GM15510 (cell line): ENCODE measurements around the gene LY86.

Source experiments
- POLR2A ChIP-seq: IDR thresholded peaks from 3 replicates; pipeline ENCODE4 v1.6.1; 2011; ENCODE audit warnings: borderline replicate concordance; ENCODE audit not compliant: insufficient read length; ENCODE audit errors: extremely low read depth

LY86 gene

DNA sequence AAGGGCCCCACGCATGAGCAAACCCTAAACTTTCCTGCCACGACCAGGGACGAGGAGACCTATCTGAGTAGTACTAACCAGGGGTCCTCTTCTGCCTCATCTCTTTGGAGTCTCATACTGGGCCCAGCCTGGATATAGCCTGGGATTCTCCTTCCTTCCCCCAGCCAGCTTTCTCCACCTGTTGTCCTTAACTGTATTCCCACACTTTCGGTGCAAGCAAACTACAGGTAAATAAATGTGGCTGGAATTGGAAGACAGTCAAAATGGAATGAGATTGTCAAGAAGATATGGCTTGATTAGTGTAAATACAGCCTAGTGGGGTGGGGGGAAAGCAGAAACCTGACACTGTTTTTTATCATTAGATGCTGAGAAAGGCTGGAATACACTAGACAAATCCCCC is 23.5 kb upstream of the LY86 start:
- TF ChIP-seq POLR2A, result no peak

- no peak for TF ChIP-seq POLR2A
These were observed 23.0 kb upstream of the LY86 start for GRCh38 chr6:6565488-6565887.

DNA sequence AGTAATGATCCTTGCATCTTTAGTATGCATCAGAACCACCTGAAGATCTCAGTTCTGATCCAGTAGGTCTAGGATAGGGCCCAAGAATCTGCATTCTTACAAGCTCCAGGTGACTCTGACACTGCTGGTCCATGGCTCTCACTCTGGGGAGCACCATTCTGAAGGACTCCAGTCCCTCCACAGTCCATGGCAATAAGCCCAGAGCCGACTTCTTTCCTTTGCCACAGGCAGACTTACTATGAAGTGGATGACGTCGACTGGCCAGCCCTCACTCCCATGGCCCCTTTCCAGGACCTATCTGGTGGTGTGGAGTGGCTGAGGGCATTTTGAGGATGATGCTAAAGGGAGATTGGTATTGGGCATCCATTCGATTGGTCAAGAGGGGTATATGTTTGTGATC is 21.8 kb upstream of the LY86 start:
- no peak for TF ChIP-seq POLR2A

DNA sequence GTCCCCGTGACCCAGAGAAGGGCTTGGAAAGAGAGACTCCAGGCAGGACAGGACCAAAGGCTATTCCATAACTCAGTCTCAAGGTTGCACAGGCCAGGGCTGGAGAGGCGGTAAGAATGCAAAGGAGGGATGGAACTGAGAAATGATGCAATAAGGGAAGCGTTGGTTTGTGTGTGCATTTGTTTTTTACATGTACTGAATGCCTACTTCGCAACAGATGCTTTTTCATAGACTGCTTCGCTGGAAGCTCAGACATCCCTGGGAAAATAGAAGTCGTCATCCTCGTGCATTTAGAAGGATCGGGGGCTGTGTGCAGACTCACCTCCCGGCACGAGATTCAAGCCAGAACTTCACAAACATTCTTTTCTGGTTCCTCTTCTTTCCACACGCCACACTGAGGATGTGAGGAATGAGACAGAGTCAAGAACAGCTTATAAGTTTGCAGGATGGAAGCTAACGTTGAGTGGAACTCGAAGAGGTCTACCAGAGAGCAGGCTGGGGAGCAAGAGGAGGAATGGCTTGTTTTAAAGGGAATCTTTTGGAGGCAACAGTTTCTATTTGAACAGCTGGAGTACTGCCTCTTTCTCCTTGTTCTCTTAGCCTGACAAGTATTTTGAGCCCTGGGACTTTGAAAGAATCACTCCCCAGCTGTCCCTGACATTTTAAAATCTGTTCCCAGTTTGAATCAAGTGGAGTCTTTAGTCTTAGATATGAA is 19.3 kb upstream of the LY86 start:
- TF ChIP-seq POLR2A, result no peak

GRCh38 chr6:6569811-6570164 is 18.7 kb upstream of the LY86 start:
- TF ChIP-seq POLR2A, result no peak

DNA sequence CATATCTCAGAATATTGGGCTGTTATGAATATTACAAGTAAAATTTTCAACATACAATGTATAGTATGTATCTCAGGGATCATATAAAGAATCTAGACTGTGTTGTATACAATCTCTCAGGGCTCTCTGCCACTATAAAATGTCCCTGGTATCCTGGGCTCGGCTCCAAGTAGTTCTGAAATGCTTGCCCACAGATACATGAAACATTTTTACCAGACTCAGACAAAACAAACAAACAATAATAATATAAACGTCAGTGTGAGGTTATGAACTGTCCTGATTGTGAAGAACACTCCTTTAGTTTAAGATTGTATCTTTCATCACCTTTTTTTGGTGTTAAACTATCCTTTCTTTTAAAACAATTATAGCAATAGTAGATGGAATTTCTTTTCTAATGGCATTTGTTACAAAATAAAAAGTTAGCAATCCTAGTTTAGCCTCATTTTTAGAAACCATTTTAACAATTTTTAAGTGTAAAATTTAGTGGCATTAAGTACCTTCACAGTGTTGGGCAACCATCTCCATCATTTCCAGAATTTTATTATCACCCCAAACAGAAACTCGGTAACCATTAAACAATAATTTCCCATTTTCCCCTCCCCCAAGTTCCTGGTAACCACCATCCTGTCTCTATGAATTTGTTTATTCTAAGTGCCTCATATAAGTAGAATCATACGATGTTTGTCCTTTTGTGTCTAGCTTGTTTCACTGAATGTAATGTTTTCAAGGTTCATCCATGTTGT is 17.4 kb upstream of the LY86 start:
- TF ChIP-seq POLR2A, result no peak

DNA sequence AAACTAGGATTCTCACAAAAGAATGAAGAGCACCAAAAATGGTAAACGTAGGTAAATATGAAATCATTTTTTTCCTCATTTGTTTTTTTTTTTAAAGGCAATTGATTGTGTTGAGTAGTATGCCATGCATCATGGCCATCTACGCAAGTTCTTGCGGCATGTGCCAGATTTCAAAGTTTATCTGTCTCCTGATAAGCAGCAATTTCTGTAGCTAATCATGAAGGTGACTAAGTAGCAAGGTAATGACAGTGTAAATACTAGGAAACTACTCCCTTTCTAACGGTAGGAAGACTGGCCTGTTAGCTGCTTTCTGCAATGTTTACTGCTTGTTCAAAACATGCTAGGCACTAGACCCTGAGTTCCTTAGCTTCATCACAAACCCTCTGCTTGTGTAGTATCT is 13.4 kb upstream of the LY86 start:
- no peak for TF ChIP-seq POLR2A

- no peak for TF ChIP-seq POLR2A
These were observed 10.8 kb upstream of the LY86 start for GRCh38 chr6:6577735-6578134.

DNA sequence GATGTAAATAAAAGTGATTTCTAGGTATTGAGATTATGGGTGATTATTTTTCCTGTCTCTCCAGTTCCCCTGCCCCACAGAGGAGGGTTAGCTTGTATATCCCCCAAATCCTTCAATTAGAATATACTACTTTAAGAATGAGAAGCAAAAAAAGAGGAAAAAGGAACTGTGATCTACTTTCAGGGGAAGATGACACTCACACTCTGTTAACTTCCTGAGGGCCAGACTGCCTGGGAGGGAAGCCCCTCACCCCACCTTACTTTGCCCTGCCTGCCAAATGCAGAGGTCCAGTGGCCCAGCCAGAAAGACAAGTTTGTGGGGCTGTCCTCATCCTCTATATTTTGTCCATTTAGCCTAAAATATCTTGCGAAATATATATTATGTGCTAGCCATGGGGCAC is 9.2 kb upstream of the LY86 start:
- TF ChIP-seq POLR2A, result no peak

- no peak for TF ChIP-seq POLR2A
These were observed 8.2 kb upstream of the LY86 start for GRCh38 chr6:6580225-6580856.

DNA sequence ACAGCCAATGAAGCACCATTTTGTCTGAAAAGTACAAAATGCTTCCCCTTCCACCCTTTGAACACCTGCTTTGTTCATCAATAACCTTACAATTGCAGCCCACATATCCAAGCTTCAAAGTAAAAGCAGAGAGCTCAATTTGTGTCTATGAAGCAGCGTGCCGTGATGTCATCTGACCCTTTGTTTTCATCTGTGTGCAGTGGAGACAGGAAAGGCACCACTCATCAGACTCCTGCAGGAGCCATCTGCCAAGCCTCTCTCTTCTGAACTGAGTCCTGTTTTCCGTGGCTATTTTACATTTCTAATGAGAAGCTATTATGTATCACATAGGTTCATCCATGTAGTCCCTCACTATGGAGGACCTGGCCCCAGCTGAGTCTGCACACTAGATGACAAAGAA is 7.5 kb upstream of the LY86 start:
- TF ChIP-seq POLR2A, result no peak

GRCh38 chr6:6582131-6582530 is 6.4 kb upstream of the LY86 start:
- TF ChIP-seq POLR2A, result no peak

GRCh38 chr6:6583836-6584235 is 4.7 kb upstream of the LY86 start:
- TF ChIP-seq POLR2A, result no peak

DNA sequence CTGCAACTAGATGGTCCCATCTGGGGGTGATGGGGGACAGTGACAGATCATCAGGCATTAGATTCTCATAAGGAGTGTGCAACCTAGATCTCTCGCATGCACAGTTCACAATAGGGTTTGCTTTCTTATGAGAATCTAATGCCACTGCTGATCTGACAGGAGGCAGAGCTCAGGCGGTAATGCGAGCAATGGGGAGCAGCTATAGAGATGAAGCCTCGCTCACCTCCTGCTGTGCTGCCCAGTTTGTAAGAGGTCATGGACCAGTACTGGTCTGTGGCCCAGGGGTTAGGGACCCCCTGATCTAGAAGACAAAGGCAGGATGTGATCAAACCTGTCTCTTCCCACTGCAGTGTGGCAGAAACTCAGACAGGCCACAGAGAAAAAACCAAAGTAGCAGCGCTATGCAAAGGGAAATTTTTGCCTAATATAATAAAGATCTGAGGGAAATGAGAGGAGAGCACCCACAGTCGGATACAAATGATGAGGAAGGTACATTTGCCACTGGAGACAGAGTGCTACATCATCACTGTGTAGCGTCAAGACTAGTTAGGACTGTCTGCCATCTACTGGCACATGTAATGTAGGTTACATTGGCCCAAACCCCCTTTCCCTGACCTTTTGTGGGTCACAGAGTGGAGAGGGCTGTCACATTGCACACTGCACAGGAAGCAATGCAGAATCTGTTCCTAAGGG is 4.1 kb upstream of the LY86 start:
- no peak for TF ChIP-seq POLR2A

DNA sequence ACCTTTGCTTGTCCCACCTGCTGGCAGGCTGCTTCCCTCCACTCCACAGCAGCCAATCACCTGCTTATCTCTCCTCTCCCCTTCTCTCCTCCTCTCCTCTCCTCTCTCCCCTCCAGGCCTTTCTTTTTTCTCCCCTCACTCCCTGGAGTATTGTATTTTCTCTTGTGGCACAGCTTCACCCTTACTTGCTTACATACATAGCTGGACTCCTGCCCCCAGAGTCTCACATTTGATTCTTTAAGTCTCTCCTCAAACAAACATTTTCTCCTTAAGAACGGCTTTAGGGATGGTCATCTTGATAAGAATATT is 3.6 kb upstream of the LY86 start:
- no peak for TF ChIP-seq POLR2A
